NCI-H1417 (cell line): ENCODE measurements around the gene HRK.
A peak's percentile ranks its signal among the peaks of the same experiment; 100 is the strongest.

Source experiments
- DNase-seq, 3 experiments: peaks; one replicate each; lab custom pipeline; 2025; lab: John Stamatoyannopoulos, UW

Gene HRK

GRCh38 chr12:116867523-116867922 is 13.7 kb downstream of the HRK start:
- DNase-seq: no peak

- no peak for DNase-seq
Observed at GRCh38 chr12:116864371-116865160, 16.7 kb downstream of the HRK start.

- peak in 1 of 3 experiments; percentile 20 for DNase-seq
Observed at GRCh38 chr12:116863275-116863767, 17.9 kb downstream of the HRK start.

- DNase-seq: no peak
Observed at GRCh38 chr12:116862167-116862566, 19.1 kb downstream of the HRK start.

- no peak for DNase-seq
Observed at GRCh38 chr12:116861320-116861719, 19.9 kb downstream of the HRK start.

- no peak for DNase-seq
Observed at GRCh38 chr12:116860263-116860662, 21.0 kb downstream of the HRK start.

DNA sequence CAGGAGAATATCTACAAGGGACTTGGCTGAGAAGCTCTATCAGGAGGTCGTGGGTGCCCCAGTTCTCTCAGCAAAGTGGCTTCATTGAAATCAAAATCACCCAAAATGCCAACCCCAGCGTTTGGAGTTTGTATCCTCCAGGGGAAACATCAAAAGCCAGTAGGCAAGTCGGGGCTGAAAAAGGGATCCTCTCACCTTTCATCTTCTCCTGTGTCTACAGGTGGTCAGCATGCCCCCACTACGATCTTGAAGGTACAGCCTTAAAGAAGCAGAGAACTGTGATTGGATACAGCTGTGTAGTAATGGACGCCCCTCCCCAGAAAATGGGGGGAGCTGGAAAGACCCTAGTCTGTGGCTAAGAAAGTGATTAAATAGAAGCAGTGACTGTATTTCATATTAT is 22.2 kb downstream of the HRK start:
- DNase-seq: no peak

DNA sequence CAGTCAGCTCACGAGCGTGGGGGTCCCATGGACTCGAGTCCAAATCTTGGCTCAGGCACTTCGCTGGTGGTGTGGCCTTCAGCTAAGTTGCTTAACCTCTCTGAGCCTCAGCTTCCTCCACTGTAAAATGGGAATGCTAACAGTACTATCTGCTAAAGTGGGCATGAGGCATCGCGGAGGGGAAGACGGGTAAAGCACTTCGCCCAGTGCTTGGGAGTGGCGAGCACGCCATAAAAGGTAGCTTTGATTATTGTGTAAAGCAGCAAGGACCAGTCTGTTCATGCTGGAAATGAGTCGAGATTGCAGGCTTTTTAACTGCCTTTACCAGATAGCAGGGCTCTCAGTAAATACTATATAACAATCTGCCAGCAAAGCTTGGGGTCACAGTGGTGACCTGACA is 24.5 kb downstream of the HRK start:
- DNase-seq: no peak

DNA sequence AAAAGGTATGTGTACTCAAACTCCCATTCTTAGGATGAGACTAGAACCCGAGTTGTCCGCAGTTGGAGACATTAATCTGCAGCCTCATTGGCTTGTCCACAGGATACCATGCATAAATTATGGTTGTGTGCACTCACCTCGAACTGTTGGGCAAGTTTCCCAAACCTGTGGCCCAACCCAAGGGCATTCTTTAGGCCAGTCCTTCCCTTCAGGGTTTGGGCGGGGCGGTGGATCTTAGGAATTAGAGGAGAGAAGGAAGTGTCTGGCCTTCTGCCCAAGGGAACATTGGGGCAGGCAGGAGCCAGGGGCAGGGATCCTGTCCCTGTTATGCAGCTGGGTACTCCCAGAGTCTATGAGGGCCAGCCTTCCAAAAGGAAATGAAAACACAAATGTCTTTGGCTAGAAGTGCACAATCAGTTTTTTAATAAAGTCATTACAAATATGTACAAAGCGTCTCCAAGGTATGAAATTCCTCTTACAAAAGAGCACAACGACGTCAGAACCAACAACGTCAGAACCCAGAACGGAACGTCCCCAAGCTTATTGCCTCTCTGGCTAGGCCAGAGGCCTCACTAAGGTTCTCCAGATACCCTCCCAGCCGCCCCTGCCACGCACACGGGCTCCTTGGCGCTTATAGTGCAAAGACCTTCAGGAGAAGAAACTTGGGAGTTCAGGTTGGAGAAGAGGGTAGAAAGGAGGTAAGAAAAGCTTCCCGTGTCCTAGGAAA is 25.3 kb downstream of the HRK start:
- DNase-seq: no peak

- no peak for DNase-seq
Observed at GRCh38 chr12:116853507-116853906, 27.7 kb downstream of the HRK start.

- DNase-seq: peak in 1 of 3 experiments; percentile 10
Observed at GRCh38 chr12:116852303-116852702, 28.9 kb downstream of the HRK start.

DNA sequence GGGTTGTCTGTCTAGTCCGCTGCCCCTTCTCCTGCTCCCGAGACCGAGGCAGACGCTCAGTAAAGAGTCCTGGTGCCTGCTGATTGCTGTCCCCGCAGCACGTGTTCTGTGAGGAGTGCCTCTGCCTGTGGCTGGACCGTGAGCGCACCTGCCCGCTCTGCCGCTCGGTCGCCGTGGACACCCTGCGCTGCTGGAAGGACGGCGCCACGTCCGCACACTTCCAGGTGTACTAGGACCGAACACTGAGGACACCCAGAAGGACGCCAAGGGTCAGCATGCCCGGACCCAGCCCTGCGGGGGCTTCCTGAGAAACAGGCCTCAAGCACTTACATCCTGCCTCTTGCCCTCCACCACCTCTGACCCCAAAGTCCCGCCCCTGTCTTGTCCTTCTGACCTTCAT is 32.0 kb downstream of the HRK start:
- no peak for DNase-seq

GRCh38 chr12:116843085-116843484 is 38.2 kb downstream of the HRK start:
- no peak for DNase-seq

DNA sequence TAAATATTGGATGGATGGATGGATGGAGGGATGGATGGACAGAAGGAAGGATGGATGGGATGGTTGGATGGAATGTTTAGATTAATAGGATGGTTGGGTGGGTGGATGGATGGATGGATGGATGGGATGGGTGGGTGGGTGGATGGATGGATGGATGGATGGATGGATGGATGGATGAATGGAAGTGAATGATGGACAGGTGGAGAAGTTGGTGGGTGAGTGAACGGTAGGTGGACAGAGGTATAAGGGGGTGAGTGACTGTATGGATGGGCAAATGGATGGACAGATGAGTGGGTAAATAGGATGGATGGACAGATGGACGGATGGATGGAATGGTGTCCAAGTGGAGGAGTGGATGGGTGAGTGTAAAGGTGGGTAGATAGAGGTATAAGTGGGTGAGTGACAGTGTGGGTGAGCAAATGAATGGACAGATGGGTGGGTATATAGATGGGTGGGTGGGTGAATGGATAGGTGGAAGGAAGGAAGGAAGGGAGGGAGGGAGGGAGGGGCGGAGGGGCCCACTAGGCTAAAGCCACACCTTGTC is 41.9 kb downstream of the HRK start:
- no peak for DNase-seq

DNA sequence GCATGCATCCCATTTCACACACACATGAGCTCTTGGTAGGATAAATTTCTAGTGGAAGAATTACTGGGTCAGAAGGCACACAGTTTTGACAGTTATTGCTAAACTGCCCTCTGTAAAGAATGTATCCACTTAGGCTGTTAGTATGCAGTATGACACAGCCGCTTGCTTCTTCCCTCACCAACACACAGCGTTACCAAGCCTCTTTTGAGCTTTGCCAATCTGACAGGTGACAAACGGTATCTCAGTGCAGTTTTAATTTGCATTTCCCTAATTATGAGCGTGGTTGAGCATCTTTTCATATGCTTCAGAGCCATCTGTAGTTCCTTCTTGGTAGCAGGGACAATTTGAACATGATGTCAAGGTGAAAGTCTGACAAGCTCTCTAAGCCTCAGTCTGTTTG is 42.9 kb downstream of the HRK start:
- DNase-seq: no peak

DNA sequence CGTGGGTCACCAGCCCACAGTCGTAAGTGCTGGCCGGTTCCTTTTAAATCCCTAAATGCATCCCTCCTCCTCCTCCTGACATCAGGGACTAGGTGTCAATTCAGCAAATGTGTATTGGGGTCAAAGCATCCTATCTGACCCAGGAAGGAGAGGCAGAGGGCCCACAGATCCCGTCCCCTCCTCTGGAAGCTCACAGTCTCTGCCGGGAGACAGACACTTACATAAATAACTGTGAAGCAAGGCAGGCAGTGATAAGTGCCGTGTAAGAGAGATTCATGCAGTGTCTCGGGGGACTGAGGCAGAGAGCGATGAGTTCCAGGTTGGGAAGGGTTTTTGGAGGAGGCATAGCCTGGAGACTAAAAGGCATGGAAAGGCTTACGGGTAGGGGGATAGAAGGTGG is 44.1 kb downstream of the HRK start:
- no peak for DNase-seq

DNA sequence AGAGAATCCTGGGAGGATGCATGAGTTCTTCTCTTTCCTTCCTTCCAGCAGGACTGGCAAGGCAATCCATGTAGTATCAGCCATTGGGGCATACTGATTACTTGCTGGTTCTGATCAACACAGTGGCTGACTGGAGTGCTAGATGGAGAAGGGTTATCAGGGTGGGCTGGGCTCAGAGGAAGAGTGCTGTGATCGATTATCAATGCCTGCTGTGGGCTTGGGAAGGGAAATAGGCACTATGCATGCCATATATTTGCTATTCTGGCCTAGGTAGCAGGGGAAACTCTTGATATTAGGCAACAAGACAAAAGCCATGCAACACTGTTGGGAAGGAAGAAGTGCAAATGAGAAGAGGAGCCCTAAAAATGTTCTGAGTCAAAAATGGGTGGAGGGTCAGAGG is 45.8 kb downstream of the HRK start:
- DNase-seq: no peak

DNA sequence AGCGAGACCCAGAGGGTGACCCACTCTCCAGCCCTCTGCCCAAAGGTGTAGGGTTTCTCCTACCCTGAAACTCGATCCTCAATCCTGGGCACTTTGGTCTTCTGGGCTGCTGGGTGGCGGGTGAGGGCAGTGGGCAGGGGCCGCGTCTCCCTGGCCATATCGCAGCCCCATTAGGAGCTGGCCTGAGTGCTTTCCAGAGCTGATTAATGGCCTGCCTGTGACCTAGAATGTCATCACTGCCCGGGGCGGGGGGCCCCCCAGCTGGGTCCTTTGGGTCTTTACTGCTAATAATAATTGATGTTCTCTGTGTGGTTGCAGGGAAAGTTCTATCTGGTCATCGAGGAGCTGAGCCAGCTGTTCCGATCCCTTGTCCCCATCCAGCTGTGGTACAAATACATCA is 47.8 kb downstream of the HRK start:
- DNase-seq: no peak

- no peak for DNase-seq
Observed at GRCh38 chr12:116832353-116832752, 48.9 kb downstream of the HRK start.

- no peak for DNase-seq
Observed at GRCh38 chr12:116827432-116827831, 53.8 kb downstream of the HRK start.

DNA sequence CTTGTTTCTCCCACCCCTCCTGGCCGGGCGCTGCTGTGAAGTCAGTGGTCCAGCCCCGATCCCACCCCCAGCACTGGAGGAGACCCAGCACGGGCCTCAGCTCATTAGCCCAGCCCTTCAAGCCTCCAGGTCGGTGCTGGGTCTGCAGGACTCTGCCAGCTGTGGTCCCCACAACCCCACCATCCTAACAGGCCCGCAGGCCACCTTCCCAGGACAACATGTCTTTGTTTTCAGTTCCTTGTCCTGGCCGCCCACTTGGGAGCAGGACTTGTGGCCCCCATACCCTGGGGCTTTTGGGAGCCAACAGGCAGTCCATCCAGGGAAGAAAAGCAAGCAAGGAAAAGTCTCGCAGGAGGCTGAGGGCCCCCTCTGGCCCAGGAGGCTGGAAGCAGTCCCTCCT is 60.0 kb downstream of the HRK start:
- DNase-seq: no peak

DNA sequence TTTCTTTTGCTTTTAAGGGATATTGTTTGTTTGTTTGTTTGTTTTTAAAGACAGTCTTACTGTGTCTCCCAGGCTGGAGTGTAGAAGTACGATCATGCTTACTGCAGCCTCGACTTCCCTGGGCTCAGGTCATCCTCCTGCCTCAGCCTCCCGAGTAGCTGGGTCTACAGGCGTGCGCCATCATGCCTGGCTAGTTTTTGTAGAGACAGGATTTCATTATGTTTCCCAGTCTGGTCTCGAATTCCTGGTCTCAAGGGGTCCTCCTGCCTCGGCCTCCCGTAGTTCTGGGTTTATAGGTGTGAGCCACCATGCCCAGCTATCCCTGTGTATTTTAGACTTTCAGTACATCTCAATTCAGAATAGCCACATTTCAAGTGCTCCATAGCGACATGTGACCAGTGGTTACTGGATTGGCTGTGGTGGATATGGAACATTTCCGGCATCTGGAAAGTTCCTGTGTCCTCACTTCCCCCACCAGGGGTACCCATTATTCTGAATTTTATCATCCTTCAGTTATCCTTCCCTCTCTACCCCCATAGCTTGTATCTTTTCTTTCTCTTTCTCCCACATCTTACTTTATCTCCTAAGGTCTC is 61.1 kb downstream of the HRK start:
- peak in 1 of 3 experiments; percentile 63 for DNase-seq
